GM21360 (cell line): ENCODE measurements around the gene UBXN6.

Source experiments
- ATAC-seq: cut with Tn5 transposase; IDR thresholded peaks from one replicate; pipeline ENCODE4 v1.9.1; 2021; ENCODE audit warnings: mild to moderate bottlenecking, moderate library complexity; ENCODE audit not compliant: unreplicated experiment

The UBXN6 gene

DNA sequence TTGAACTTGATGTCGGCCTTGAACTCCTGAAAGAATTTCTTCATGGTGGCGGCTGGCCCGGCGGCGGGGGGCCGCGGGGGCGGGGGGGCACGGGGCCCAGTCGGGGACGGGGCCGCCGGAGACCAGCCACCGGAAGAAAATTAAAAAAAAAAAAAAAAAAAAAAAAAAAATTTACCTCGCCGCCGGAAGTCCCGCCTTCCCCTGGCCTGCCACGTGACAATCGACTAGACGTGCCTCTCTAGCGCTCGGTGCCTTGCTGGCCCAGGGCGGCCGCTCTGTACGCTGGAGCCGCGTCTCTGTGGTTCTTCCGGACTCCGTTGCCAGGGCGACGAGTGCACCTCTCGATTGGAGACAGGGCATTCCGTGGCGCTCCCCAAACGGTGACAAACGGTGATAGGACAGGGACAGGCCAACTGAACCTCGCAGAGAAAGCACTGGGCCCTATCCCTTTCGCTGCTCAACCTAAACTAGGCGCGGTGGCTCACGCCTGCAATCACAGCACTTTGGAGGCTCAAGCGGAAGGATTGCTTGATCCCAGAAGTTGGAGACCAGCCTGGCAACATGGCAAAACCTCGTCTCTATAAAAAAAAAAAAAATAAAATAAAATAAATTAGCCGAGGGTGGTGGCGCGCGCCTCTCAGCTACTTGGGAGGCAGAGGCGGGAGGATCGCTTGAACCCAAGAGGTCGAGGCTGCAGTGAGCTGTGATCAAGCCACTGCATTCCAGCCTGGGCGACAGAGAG is at the start of gene UBXN6:
Gene UBXN6 (minus strand): TSS at position 141 of the 742 bp plus-strand sequence. CDS start 97 bp downstream, at position 44.
- ATAC-seq = peak; percentile 88

- ATAC-seq = no peak
These were observed 49.5 kb upstream of the UBXN6 start for GRCh38 chr19:4507150-4507452.

DNA sequence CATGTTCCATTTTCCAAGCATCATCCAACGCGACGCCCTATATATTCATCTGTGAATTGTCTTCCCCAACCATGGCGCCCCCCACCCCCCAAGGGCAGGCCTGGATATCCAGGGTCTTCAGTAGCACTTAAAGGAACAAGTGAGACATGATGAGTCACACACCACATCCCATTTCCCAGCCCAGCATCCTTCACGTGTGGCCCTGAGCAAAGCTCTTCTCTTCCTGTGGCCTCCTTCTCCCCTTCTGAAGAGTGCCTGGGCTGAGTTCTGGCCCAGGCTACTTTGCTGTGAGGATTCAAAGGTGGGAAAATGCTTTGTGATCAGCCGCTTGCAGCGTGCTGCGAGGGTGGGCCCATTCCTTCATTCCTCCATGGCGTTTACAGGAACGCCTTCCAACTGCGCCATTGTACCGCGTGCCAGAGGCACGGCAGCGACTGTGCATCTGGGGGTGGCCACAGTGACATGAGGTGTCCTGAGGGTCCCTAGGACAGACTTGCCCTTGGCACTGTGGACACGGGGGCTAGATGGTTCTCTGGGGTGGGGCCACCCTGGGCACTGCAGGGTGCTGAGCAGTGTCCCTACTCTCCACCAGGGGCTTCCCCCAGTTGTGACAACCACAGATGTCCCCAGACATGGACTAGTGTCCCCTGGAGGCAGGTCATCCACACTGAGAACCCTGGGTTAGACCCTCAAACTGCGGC is 49.0 kb upstream of the UBXN6 start:
- ATAC-seq = no peak

- ATAC-seq = no peak
These were observed 48.2 kb upstream of the UBXN6 start for GRCh38 chr19:4505570-4506448.

- no peak for ATAC-seq
These were observed 47.4 kb upstream of the UBXN6 start for GRCh38 chr19:4504891-4505569.

GRCh38 chr19:4504297-4504701 is 46.7 kb upstream of the UBXN6 start:
- ATAC-seq = no peak

- no peak for ATAC-seq
These were observed 46.2 kb upstream of the UBXN6 start for GRCh38 chr19:4503825-4504170.

DNA sequence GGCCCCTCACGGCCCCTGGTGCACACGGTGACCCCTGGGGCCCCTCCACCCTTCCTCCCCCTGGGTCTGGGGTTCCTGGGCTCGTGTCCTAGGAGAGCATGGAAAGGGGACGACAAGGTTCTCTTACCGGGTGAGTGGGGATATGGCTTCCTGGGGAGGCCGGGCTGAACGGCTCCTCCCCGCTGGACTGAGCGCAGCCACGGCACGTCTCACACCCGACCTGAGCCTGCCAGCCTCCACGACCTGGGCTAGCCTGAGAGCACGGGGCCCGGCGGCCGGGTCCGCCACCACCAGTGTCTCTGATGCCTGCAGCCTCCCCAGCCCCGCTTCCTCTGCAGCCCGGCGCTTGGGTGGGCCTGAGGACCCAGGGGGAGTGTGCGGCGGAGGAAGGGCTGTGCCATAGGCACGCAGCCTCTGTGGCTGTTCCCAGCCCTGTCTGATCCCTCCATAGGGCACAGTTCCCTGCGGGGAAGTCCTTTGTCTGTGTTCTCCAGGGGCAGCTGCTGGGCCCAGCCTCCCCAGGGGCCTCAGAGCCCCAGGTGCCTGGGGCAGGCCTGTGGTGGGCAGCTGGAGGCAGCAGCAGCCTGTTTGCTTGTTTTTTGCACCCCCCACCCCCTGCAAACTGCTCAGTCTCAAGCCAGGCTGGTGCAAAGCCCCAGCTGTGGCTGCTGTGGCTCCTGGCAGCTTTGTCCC is 45.7 kb upstream of the UBXN6 start:
- ATAC-seq = no peak

DNA sequence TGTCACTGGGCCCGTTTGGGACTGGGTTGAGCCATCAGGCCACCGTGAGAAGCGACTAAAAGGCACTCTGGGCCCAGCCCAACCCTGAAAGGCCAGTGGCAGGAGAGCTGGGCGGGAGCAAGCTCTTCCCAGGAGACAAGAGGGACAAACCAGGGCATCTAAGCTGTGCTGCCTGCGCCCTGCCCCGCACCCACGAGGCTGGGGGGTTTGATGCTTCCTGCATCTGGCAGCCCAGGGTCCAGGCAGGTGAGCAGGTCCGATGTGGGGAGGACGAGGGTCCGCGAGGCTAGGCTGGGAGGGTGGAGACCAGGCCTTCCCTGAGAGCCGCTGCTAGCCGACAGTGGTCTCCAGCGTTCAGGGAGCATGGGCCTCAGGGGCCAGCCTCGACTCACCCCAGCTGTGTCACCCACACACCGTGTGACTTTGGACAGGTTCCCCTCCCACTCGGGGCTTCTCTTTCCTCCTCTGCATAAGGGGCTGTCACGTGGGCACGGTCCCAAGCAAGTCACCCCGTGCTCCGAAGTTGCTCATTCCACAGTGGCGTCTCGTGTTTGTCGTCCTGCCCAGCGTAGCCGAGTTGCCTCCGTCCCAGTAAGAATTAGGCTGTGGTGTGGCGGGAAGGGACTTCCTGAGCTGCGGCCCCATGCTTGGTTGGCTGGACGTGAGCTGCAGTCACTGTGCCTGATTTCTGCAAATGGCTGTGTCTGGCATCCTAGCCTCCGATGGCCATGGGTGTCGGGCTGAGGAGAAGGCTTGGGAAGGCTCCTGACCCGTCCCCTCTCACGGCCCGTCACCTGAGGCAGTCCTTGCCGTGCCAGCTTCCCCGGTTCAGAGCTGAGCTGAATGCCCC is 44.9 kb upstream of the UBXN6 start:
- ATAC-seq = no peak

DNA sequence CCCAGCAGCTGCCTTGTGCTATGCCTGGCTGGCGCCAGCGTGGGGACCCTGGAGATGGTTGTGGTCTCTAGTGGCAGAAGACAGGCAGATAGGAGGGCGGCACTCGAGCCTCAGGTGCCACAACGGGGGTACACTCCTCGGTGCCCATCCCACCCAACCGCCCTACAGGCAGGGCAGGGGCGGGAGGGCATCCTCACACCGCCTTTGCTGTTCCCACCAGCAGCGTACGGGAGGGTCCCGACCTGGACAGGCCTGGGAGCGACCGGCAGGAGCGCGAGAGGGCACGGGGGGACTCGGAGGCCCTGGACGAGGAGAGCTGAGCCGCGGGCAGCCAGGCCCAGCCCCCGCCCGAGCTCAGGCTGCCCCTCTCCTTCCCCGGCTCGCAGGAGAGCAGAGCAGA is 44.1 kb upstream of the UBXN6 start:
- ATAC-seq = no peak

DNA sequence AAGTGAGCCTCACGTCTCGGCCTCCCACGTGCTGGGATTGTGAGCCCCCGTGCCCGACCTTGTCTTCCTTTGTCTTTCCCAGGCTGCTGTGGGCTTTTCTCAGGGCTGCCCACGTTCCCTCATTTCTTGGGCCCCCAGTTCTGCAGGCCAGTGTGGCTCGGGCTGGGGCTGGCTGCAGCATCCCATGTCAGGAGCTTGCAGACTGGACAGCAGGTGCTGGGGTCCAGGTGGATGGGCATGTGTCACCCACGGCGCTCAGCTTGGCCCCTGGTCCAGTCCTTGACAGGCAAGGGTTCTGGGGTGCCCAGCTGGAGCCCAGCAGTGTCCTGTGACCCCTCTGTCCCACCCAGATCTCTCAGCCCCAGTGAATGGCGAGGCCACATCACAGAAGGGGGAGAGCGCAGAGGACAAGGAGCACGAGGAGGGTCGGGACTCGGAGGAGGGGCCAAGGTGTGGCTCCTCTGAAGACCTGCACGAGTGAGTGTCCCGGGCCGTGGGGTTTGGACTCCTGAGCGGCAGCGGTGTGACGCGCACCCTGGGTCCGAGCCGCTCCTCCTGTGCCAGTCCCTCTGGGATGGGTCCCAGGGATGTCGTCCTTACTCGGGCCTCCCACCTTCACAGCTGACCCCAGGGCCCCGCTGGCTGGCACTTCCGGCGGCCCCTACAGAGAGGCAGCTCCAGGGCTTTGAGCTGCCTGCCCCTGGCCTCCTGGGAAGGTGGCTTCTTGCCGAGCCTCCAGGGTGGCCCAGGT is 43.4 kb upstream of the UBXN6 start:
- ATAC-seq = no peak

DNA sequence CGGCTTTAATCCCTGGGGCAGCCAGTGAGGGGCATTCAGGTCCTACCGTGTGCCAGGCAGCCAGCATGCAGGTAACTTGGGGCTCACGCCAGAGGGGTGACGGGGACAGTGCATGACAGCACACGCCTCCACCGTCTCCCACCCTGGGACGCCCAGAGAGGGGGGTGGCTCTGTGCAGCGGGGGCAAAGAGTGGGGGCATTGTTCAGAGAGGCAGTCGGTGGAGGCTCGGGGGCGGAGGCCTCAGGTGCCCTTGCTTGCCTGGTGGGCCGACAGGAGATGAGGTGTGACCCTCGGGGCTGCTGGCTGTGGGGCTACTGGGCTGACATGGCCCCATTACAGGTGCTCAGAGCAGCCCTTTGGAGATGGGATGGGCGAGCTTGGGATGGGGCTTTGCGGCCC is 42.3 kb upstream of the UBXN6 start:
- ATAC-seq = no peak

GRCh38 chr19:4499318-4499717 is 41.7 kb upstream of the UBXN6 start:
- no peak for ATAC-seq

- ATAC-seq = no peak
These were observed 41.1 kb upstream of the UBXN6 start for GRCh38 chr19:4498694-4499093.

GRCh38 chr19:4497770-4498389 is 40.3 kb upstream of the UBXN6 start:
- no peak for ATAC-seq

GRCh38 chr19:4496304-4496703 is 38.7 kb upstream of the UBXN6 start:
- ATAC-seq = no peak

GRCh38 chr19:4495471-4495870 is 37.9 kb upstream of the UBXN6 start:
- ATAC-seq = no peak

GRCh38 chr19:4494691-4495064 is 37.1 kb upstream of the UBXN6 start:
- no peak for ATAC-seq
